Adrenal gland (tissue), 12 donors: ENCODE results near the gene PGAP3. TPM values are rescaled to one million over a fixed set of nuclear protein-coding genes. Genes with fewer than 3 reads are reported as not detected.

ENCODE experiments used
- DNase-seq, 7 donors: peaks; one replicate each; pipeline ENCODE4 v3.0.0-alpha.2; 2019 to 2020
- H3K27ac ChIP-seq, 5 donors: fragments of 200-600 bp; sonication (generic) in 4 of 5; 1 replicate in 3 of 5; 2 replicates in 2 of 5; pipeline versions ENCODE4 v1.5.1 to v1.8.0; 2016 to 2020; ENCODE audit warnings: mild to moderate bottlenecking in 1 of 5
- H3K27me3 ChIP-seq: fragments of 200-600 bp; 2 replicates; pipeline ENCODE4 v1.8.0; 2021
- H3K36me3 ChIP-seq, 2 donors: fragments of 200-600 bp; replicated peaks in 1 of 2; 1 replicate in 1 of 2; 2 replicates in 1 of 2; pipeline versions ENCODE4 v1.5.1 to v1.8.0; 2018 to 2022
- H3K4me1 ChIP-seq, 2 donors: fragments of 200-600 bp; replicated peaks in 1 of 2; 1 replicate in 1 of 2; 2 replicates in 1 of 2; pipeline versions ENCODE4 v1.5.1 to v1.8.0; 2018 to 2021
- H3K4me3 ChIP-seq, 4 donors: fragments of 200-600 bp; sonication (generic) in 3 of 4; one replicate each; pipeline ENCODE4 v1.5.1; 2016 to 2018
- H3K9me3 ChIP-seq, 3 donors: fragments of 200-600 bp; sonication (generic) in 1 of 3; replicated peaks in 1 of 3; 1 replicate in 2 of 3; 2 replicates in 1 of 3; pipeline versions ENCODE4 v1.5.1 to v1.8.0; 2016 to 2021
- CTCF ChIP-seq, 6 experiments: fragments of 450-650 bp in 4 of 6; fragments of 200-600 bp in 2 of 6; sonication (generic) in 1 of 6; IDR thresholded peaks; 1 replicate in 5 of 6; 2 replicates in 1 of 6; pipeline versions ENCODE4 v1.5.1 to v1.8.0; 2016 to 2021; ENCODE audit warnings: antibody characterized with exemption in 6 of 6, mild to moderate bottlenecking in 2 of 6, moderate library complexity in 1 of 6
- POLR2A ChIP-seq, 2 donors: fragments of 450-650 bp; IDR thresholded peaks; one replicate each; pipeline ENCODE4 v1.6.1; 2017; ENCODE audit warnings: antibody characterized with exemption in 2 of 2, mild to moderate bottlenecking in 2 of 2, moderate library complexity in 1 of 2
- WGBS, 4 donors: extraction: QIAGEN DNeasy Blood & Tissue Kit in 2 of 4; methylation state at CpG; one replicate each; pipeline versions ENCODE4 v1.1.5 to v1.1.7; 2013 to 2017; 5-methylcytosine and 5-hydroxymethylcytosine counted together
- intact Hi-C, 2 donors: fragments of 100-400 bp; cut with DNase I; formaldehyde crosslinking; loops; one replicate each; pipeline versions ENCODE4 v1.14.1 to v1.15.0; 2022 to 2023
- polyA plus RNA-seq, 3 donors: library from polyadenylated mRNA; stranded (reverse); fragments of 200-250 nt in 2 of 3; fragments of 350-450 nt in 1 of 3; fragmentation: Illumina TruSeq in 1 of 3; extraction: RNeasy Lipid Tissue Mini Kit (QIAGEN cat#74804) in 1 of 3; gene quantifications; one replicate each; pipeline ENCODE4 v1.2.3, GENCODE V29; 2013 to 2014
- total RNA-seq, 9 donors: library from RNA; depleted of rRNA in 4 of 9; stranded (reverse); fragments of >200 nt in 4 of 9; fragments of 120-200 nt in 1 of 9; fragmentation: NEBNext Ultra II Directional in 1 of 9; extraction: Animal tissue kit (Norgen Biotek cat#: 25700) in 1 of 9; gene quantifications; one replicate each; pipeline versions ENCODE4 v1.1.0 to v1.2.4, GENCODE V29; 2013 to 2023
- donor health status: healthy with polysubstance abuse.
- donor health status: Bipolar disorder and iron deficiency.
- donor health status: DM: yes; HTN: yes; CAD: no.
- donor health status: DM: no; HTN: no; CAD: no.
- donor health status: DM: no; HTN: no; CAD: no.
- donor health status: DM: yes; HTN: yes; CAD: no.

Gene PGAP3
- total and polyA plus RNA-seq, 12 donors: 7.6 to 35.1 (median 22.7) TPM

- 22 to 33% (median 23%) methylated on average over 6 of the region's 6 CpGs for WGBS, 4 donors
- intact Hi-C loops: no loop called here
- Histone ChIP-seq H3K9me3 (no peaks in the 10 kb centered on the region), H3K27ac (peak overlapping the region; percentile 18 to 99 (median 79)), H3K4me1 (peaks cover 53 to 78% of the 10 kb centered on the region in 2 donors), H3K27me3 (no peaks in the 10 kb centered on the region), H3K4me3 (peak overlapping the region in 3 of 4 donors; percentile 62 to 99 (median 90)), H3K36me3 (no peaks in the 10 kb centered on the region)
- DNase-seq: no peak
- TF ChIP-seq POLR2A (IDR thresholded peaks at IDR 0.05) (no peak), CTCF (IDR thresholded peaks at IDR 0.05) (no peak)
Measured at GRCh38 chr17:39636587-39636926, 51.3 kb downstream of the PGAP3 start.

GRCh38 chr17:39635614-39636176 is 52.2 kb downstream of the PGAP3 start:
- Histone ChIP-seq H3K4me1 (peaks cover 44 to 69% of the 10 kb centered on the region in 2 donors), H3K9me3 (no peaks in the 10 kb centered on the region), H3K4me3 (no peak overlapping the region), H3K27ac (peak overlapping the region in 1 of 5 donors; percentile 90), H3K27me3 (no peaks in the 10 kb centered on the region), H3K36me3 (no peaks in the 10 kb centered on the region)
- intact Hi-C loops: no loop called here
- 84 to 94% (median 89%) methylated on average over 5 to 8 of the region's 8 CpGs for WGBS, 4 donors
- TF ChIP-seq POLR2A (IDR thresholded peaks at IDR 0.05) (no peak), CTCF (IDR thresholded peaks at IDR 0.05) (no peak)
- no peak for DNase-seq

- intact Hi-C loops: no loop called here
- WGBS, 4 donors: 38 to 42% (median 39%) methylated on average over 2 of the region's 2 CpGs
- no peak overlapping the region for H3K4me3 ChIP-seq
- H3K9me3 ChIP-seq: no peaks in the 10 kb centered on the region
- peak overlapping the region in 4 of 5 donors; percentile 5 to 72 (median 57) for H3K27ac ChIP-seq
- no peaks in the 10 kb centered on the region for H3K27me3 ChIP-seq
- peak; percentile 69 to 80 (median 78) for TF ChIP-seq CTCF (IDR thresholded peaks at IDR 0.05)
- peak in 1 of 2 donors; percentile 26 for TF ChIP-seq POLR2A (IDR thresholded peaks at IDR 0.05)
- peaks cover 32 to 56% of the 10 kb centered on the region in 2 donors for H3K4me1 ChIP-seq
- no peaks in the 10 kb centered on the region for H3K36me3 ChIP-seq
- peak in 6 of 7 donors; percentile 50 to 81 (median 68) for DNase-seq
Measured at GRCh38 chr17:39634384-39634871, 53.4 kb downstream of the PGAP3 start.

GRCh38 chr17:39633570-39634183 is 54.2 kb downstream of the PGAP3 start:
- intact Hi-C loops: no loop called here
- H3K36me3 ChIP-seq: no peaks in the 10 kb centered on the region
- no peak overlapping the region for H3K27ac ChIP-seq
- TF ChIP-seq POLR2A (IDR thresholded peaks at IDR 0.05): no peak
- no peak for TF ChIP-seq CTCF (IDR thresholded peaks at IDR 0.05)
- H3K9me3 ChIP-seq: no peaks in the 10 kb centered on the region
- no peaks in the 10 kb centered on the region for H3K27me3 ChIP-seq
- WGBS, 4 donors: 74 to 83% (median 81%) methylated on average over 7 to 8 of the region's 8 CpGs
- no peak for DNase-seq
- no peak overlapping the region for H3K4me3 ChIP-seq
- H3K4me1 ChIP-seq: peaks cover 26 to 49% of the 10 kb centered on the region in 2 donors
